OCI-LY7 (cell line): Measurements from ENCODE around the gene DMXL2. TPM values are rescaled to one million over a fixed set of nuclear protein-coding genes. Genes with fewer than 3 reads are reported as not detected.

Source experiments
- BruUV-seq: library from RNA; stranded (reverse); fragments of 400-500 nt; replicated peaks from 2 replicates; lab custom pipeline; 2021; lab: Mats Ljungman, UMichigan
- CTCF ChIA-PET: fragments of 300-600 bp; sonication (Branson Sonifier 250); formaldehyde crosslinking; loops from one replicate; lab custom pipeline; 2022; ENCODE audit warnings: antibody characterized with exemption; ENCODE audit not compliant: unreplicated experiment; lab: Charles Lee
- POLR2A ChIA-PET: fragments of 300-600 bp; sonication (Branson Sonifier 250); formaldehyde crosslinking; loops from one replicate; lab custom pipeline; 2022; ENCODE audit warnings: antibody characterized with exemption; lab: Charles Lee
- DNase-seq: peaks from one replicate; pipeline ENCODE4 v3.0.0-alpha.2; 2015; ENCODE audit warnings: low spot score
- H2AFZ ChIP-seq: fragments of 200-600 bp; sonication (generic), shearing (Covaris generic); 2 replicates; pipeline ENCODE4 v1.6.1; 2014; ENCODE audit warnings: mild to moderate bottlenecking, antibody characterized with exemption, low read length, moderate library complexity
- H3K27ac ChIP-seq: fragments of 200-600 bp; sonication (generic); 2 replicates; pipeline ENCODE4 v1.5.1; 2014; ENCODE audit warnings: mixed run types, low read depth, mild to moderate bottlenecking, moderate library complexity, low read length, inconsistent platforms; ENCODE audit not compliant: poor library complexity, severe bottlenecking
- H3K36me3 ChIP-seq: fragments of 200-600 bp; sonication (generic); 2 replicates; pipeline ENCODE4 v1.6.1; 2014; ENCODE audit warnings: mild to moderate bottlenecking, antibody characterized with exemption, low read length, moderate library complexity, mixed read lengths; ENCODE audit not compliant: insufficient read depth
- H3K4me1 ChIP-seq: fragments of 200-600 bp; sonication (generic); 2 replicates; pipeline ENCODE4 v1.5.1; 2014; ENCODE audit warnings: mild to moderate bottlenecking, low read length; ENCODE audit not compliant: insufficient read depth, poor library complexity, severe bottlenecking
- H3K4me2 ChIP-seq: fragments of 200-600 bp; sonication (generic); 2 replicates; pipeline ENCODE4 v1.6.1; 2014; ENCODE audit warnings: mild to moderate bottlenecking, low read length
- H3K4me3 ChIP-seq: fragments of 200-600 bp; sonication (generic); 2 replicates; pipeline ENCODE4 v1.5.1; 2014; ENCODE audit warnings: mild to moderate bottlenecking, low read depth, low read length; ENCODE audit not compliant: poor library complexity, severe bottlenecking
- H3K79me2 ChIP-seq: fragments of 200-600 bp; sonication (generic); 2 replicates; pipeline ENCODE4 v1.6.1; 2016; ENCODE audit warnings: low read depth, mild to moderate bottlenecking, low read length, moderate library complexity, mixed read lengths; ENCODE audit not compliant: insufficient read depth
- H3K9me2 ChIP-seq: fragments of 200-600 bp; sonication (generic); 2 replicates; pipeline ENCODE4 v1.6.1; 2016; ENCODE audit warnings: mild to moderate bottlenecking, low read length, mixed read lengths; ENCODE audit not compliant: insufficient read depth
- H3K9me3 ChIP-seq: fragments of 200-600 bp; sonication (generic); 2 replicates; pipeline ENCODE4 v1.6.1; 2014; ENCODE audit warnings: mild to moderate bottlenecking, mixed run types, low read length, mixed read lengths
- H4K20me1 ChIP-seq: fragments of 200-600 bp; sonication (generic); 2 replicates; pipeline ENCODE4 v1.6.1; 2014; ENCODE audit warnings: mild to moderate bottlenecking, antibody characterized with exemption, low read length, moderate library complexity, mixed read lengths; ENCODE audit not compliant: insufficient read depth
- CTCF ChIP-seq: fragments of 200-600 bp; sonication (generic); conservative IDR thresholded peaks from 2 replicates; pipeline ENCODE4 v1.5.1; 2014; ENCODE audit warnings: mild to moderate bottlenecking, antibody characterized with exemption, low read length, moderate library complexity, mixed read lengths
- EZH2phosphoT487 ChIP-seq: fragments of 200-600 bp; sonication (generic); IDR thresholded peaks from 2 replicates; pipeline ENCODE4 v1.6.1; 2018; ENCODE audit warnings: low read depth, borderline replicate concordance, mild to moderate bottlenecking, mixed run types, antibody characterized with exemption, low read length, moderate library complexity, mixed read lengths
- intact Hi-C: fragments of 100-400 bp; cut with micrococcal nuclease; formaldehyde crosslinking; loops from one replicate; pipeline ENCODE4 v1.10.0; 2022; ENCODE audit not compliant: unreplicated experiment
- total RNA-seq, 2 experiments: library from RNA; depleted of rRNA in 1 of 2; stranded (reverse); fragments of >200 nt in 1 of 2; shearing (Covaris generic) in 1 of 2; gene quantifications; 2 replicates each; pipeline ENCODE4 v1.2.3, GENCODE V29; 2014 to 2022

The DMXL2 gene
- total RNA-seq, 2 experiments from 2014 or later, result 0.32 to 0.47 TPM

GRCh38 chr15:51497806-51498205 lies 124.8 kb downstream of the DMXL2 start:
- H3K4me3 ChIP-seq, result no peak overlapping the region
- H3K4me1 ChIP-seq, result no peaks in the 10 kb centered on the region
- H2AFZ ChIP-seq, result no peak overlapping the region
- no peak overlapping the region for H3K27ac ChIP-seq
- no peaks in the 10 kb centered on the region for H3K79me2 ChIP-seq
- H3K4me2 ChIP-seq, result no peak overlapping the region
- no peaks in the 10 kb centered on the region for H4K20me1 ChIP-seq
- POLR2A ChIA-PET, result no interaction called here
- no peaks in the 10 kb centered on the region for H3K9me3 ChIP-seq
- no peak for DNase-seq
- TF ChIP-seq EZH2phosphoT487 (no peak), CTCF (no peak)
- H3K9me2 ChIP-seq, result no peaks in the 10 kb centered on the region
- CTCF ChIA-PET, result no interaction called here
- intact Hi-C loops, result no loop called here
- no peaks in the 10 kb centered on the region for H3K36me3 ChIP-seq
- no TSS peak for BruUV-seq

DNA sequence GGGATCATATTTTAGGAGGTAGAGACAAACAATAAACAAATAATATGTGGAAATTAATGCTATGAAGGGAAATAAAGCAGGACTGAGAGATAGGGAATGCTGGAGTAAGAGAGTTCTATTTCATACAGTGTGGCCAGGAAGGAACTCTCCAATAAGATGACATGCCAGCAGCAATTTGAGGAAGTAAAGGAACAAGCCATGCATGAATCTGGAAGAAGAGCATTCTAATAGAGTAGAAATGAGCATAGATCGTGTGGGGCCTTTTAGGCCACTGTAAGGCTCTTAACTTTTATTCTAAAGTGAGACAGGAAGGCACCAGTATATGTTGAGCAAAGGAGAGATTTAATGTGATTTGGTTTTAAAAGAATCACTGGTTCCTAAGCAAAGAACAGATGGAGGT lies 126.3 kb downstream of the DMXL2 start:
- POLR2A ChIA-PET, result interaction anchor here (0.6 kb wide), 1 partner anchor 529 kb away, joined by 3 read pairs; no protein-coding TSS in a partner anchor
- DNase-seq, result no peak
- intact Hi-C loops, result no loop called here
- Histone ChIP-seq H3K4me1 (no peaks in the 10 kb centered on the region), H3K36me3 (no peaks in the 10 kb centered on the region), H2AFZ (no peak overlapping the region), H3K79me2 (no peaks in the 10 kb centered on the region), H4K20me1 (no peaks in the 10 kb centered on the region), H3K27ac (no peak overlapping the region), H3K9me3 (no peaks in the 10 kb centered on the region), H3K4me3 (no peak overlapping the region), H3K4me2 (no peak overlapping the region), H3K9me2 (no peaks in the 10 kb centered on the region)
- BruUV-seq, result no TSS peak
- CTCF ChIA-PET, result no interaction called here
- no peak for TF ChIP-seq EZH2phosphoT487
- no peak for TF ChIP-seq CTCF

DNA sequence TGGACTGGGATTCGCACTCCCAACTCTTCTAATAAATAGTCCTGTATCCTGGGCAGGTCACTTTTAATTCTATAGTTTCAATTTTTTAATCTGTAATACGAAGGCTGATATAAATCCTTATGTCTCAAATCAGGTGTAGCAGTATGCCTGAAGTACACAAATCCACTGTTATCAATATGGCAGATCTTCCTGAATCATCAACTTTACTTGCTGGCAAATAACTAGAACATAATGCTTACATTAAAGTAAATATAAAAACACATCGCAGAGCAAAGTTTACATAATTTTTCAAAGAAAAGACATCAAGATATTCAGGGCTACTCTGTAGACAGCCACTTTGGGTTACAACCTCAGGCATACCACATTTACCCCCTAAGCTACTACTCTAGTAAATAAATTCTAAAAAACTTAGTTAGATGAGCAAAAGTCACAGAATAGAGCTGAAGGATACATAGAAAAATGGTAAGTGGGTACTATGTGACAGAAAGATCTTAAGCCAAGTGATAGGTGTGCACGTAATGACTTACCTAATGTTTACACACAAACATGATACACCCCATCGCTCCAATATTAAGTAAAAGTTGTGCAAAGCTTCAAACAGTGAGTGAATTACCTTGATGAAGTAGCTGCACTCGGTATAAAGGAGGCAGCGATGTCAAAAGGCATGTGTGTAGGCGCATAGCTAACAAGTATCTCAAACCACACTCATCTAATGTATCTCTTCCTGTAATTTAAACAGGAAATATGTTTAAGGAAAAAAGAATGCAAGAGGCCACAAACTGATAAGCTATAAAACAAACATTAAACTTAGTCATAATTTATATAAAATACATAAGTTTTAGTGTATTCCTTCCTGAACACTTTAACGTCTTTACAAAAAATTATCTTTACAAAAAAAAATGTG lies 127.9 kb downstream of the DMXL2 start:
- H3K79me2 ChIP-seq, result no peaks in the 10 kb centered on the region
- BruUV-seq, result no TSS peak
- no peaks in the 10 kb centered on the region for H3K36me3 ChIP-seq
- no peak for DNase-seq
- TF ChIP-seq CTCF (no peak), EZH2phosphoT487 (no peak)
- no peak overlapping the region for H2AFZ ChIP-seq
- ChIA-PET CTCF (no interaction called here), POLR2A (no interaction called here)
- H3K4me2 ChIP-seq, result no peak overlapping the region
- no peaks in the 10 kb centered on the region for H3K9me3 ChIP-seq
- H4K20me1 ChIP-seq, result no peaks in the 10 kb centered on the region
- no peak overlapping the region for H3K4me3 ChIP-seq
- H3K9me2 ChIP-seq, result no peaks in the 10 kb centered on the region
- intact Hi-C loops, result no loop called here
- H3K27ac ChIP-seq, result no peak overlapping the region
- H3K4me1 ChIP-seq, result no peaks in the 10 kb centered on the region
